DND-41 (cell line): ENCODE data around the gene CPSF6.

Source experiments
- ATAC-seq: fragments of 200-7000 bp; cut with Tn5 transposase; 3 replicates; pipeline ENCODE4 v1.9.1; 2021; ENCODE audit warnings: low read depth; ENCODE audit not compliant: insufficient read depth
- DNase-seq: peaks from one replicate; pipeline ENCODE4 v3.0.0-alpha.2; 2020
- H2AFZ ChIP-seq: 2 replicates; pipeline ENCODE4 v1.6.0; 2012; ENCODE audit warnings: low read depth, low read length
- H3K27ac ChIP-seq: 2 replicates; pipeline ENCODE4 v1.5.1; 2012; ENCODE audit warnings: low read length, inconsistent platforms
- H3K27me3 ChIP-seq: fragments of 200-600 bp; sonication (generic); 2 replicates; pipeline ENCODE4 v1.6.0; 2012; ENCODE audit warnings: low read length, mild to moderate bottlenecking, inconsistent platforms; ENCODE audit not compliant: insufficient read depth, poor library complexity
- H3K36me3 ChIP-seq: 2 replicates; pipeline ENCODE4 v1.5.1; 2012; ENCODE audit warnings: low read length, inconsistent platforms; ENCODE audit not compliant: insufficient read depth
- H3K4me1 ChIP-seq: 2 replicates; pipeline ENCODE4 v1.5.1; 2012; ENCODE audit warnings: mild to moderate bottlenecking, low read length; ENCODE audit not compliant: insufficient read depth
- H3K4me2 ChIP-seq: 2 replicates; pipeline ENCODE4 v1.6.0; 2012; ENCODE audit warnings: mild to moderate bottlenecking, moderate library complexity, low read length, inconsistent platforms; ENCODE audit not compliant: insufficient read depth
- H3K4me3 ChIP-seq, 2 experiments: fragments of 200-600 bp in 1 of 2; shearing (Covaris generic) in 1 of 2; 2 replicates each; pipeline ENCODE4 v1.5.1; 2012 to 2016; ENCODE audit warnings: inconsistent platforms in 2 of 2, low read length in 2 of 2, mild to moderate bottlenecking in 2 of 2, low read depth in 1 of 2, moderate library complexity in 1 of 2
- H3K79me2 ChIP-seq: 2 replicates; pipeline ENCODE4 v1.6.0; 2012; ENCODE audit warnings: low read length, inconsistent platforms; ENCODE audit not compliant: insufficient read depth
- H3K9ac ChIP-seq: 2 replicates; pipeline ENCODE4 v1.6.0; 2012; ENCODE audit warnings: low read depth, mild to moderate bottlenecking, inconsistent platforms, low read length, moderate library complexity
- H3K9me3 ChIP-seq: 2 replicates; pipeline ENCODE4 v1.5.1; 2012; ENCODE audit warnings: low read length, moderate library complexity, mild to moderate bottlenecking, inconsistent platforms; ENCODE audit not compliant: insufficient read depth, severe bottlenecking
- H4K20me1 ChIP-seq: 2 replicates; pipeline ENCODE4 v1.6.0; 2012; ENCODE audit warnings: low read length; ENCODE audit not compliant: insufficient read depth
- CTCF ChIP-seq: IDR thresholded peaks from 2 replicates; pipeline ENCODE4 v1.5.1; 2012; ENCODE audit warnings: borderline replicate concordance, low read length, moderate library complexity, mild to moderate bottlenecking; ENCODE audit not compliant: poor library complexity, severe bottlenecking; ENCODE audit errors: extremely low read depth
- EZH2 ChIP-seq: IDR thresholded peaks from 3 replicates; pipeline ENCODE4 v1.6.1; 2012; ENCODE audit warnings: borderline replicate concordance, low read depth, mild to moderate bottlenecking, moderate library complexity, low read length, inconsistent platforms; ENCODE audit not compliant: severe bottlenecking

The CPSF6 gene

GRCh38 chr12:69231479-69231878, 7.9 kb upstream of the CPSF6 start:
- Histone ChIP-seq H2AFZ (no peak overlapping the region), H3K79me2 (no peaks in the 10 kb centered on the region), H3K4me1 (no peaks in the 10 kb centered on the region), H3K36me3 (no peaks in the 10 kb centered on the region), H3K27ac (no peak overlapping the region), H3K9ac (no peak overlapping the region), H3K4me3 (no peak overlapping the region), H4K20me1 (no peaks in the 10 kb centered on the region), H3K4me2 (no peak overlapping the region), H3K9me3 (peaks cover 11% of the 10 kb centered on the region), H3K27me3 (peaks cover 3% of the 10 kb centered on the region)
- ATAC-seq, result no peak
- no peak for DNase-seq
- TF ChIP-seq EZH2, result no peak
- no peak for TF ChIP-seq CTCF

- Histone ChIP-seq H3K27me3 (no peaks in the 10 kb centered on the region), H3K9me3 (no peaks in the 10 kb centered on the region), H4K20me1 (peaks cover 35% of the 10 kb centered on the region), H3K4me1 (peaks cover 42% of the 10 kb centered on the region), H3K79me2 (peaks cover 51% of the 10 kb centered on the region), H3K4me3 (peak overlapping the region; percentile 98 to 100), H3K36me3 (peaks cover 28% of the 10 kb centered on the region), H3K27ac (peak overlapping the region; percentile 89), H2AFZ (peak overlapping the region; percentile 100), H3K9ac (peak overlapping the region; percentile 99), H3K4me2 (peak overlapping the region; percentile 81)
- peak; percentile 3; the same call in 2 of the 3 replicates for ATAC-seq
- no peak for DNase-seq
- TF ChIP-seq CTCF, result no peak
- TF ChIP-seq EZH2, result no peak
Measured at GRCh38 chr12:69238589-69239351, 599 bp upstream of the CPSF6 start.

GRCh38 chr12:69239922-69240630, 707 bp downstream of the CPSF6 start:
- Histone ChIP-seq H3K4me2 (peak overlapping the region; percentile 96), H3K79me2 (peaks cover 64% of the 10 kb centered on the region), H3K9me3 (no peaks in the 10 kb centered on the region), H3K4me1 (peaks cover 47% of the 10 kb centered on the region), H3K4me3 (peak overlapping the region; percentile 98 to 100), H4K20me1 (peaks cover 47% of the 10 kb centered on the region), H2AFZ (peak overlapping the region; percentile 84), H3K9ac (peak overlapping the region; percentile 99), H3K27me3 (no peaks in the 10 kb centered on the region), H3K36me3 (peaks cover 35% of the 10 kb centered on the region), H3K27ac (peak overlapping the region; percentile 94)
- ATAC-seq, result peak; percentile 39
- TF ChIP-seq CTCF (no peak), EZH2 (no peak)
- DNase-seq, result peak; percentile 57
